Activated CD4-positive, alpha-beta memory T cell treated with anti-CD3 and anti-CD28 coated beads for 36 hours (primary cell): ENCODE data around the gene GADL1. TPM values are rescaled to one million over a fixed set of nuclear protein-coding genes. Genes with fewer than 3 reads are reported as not detected.

Experiments
- CTCF ChIA-PET: fragments of 350-600 bp; sonication (Branson Sonifier 250); formaldehyde crosslinking; loops from one replicate; lab custom pipeline; 2021; ENCODE audit warnings: antibody characterized with exemption, inconsistent platforms; lab: Charles Lee
- POLR2A ChIA-PET: fragments of 350-600 bp; sonication (Branson Sonifier 250); formaldehyde crosslinking; loops from one replicate; lab custom pipeline; 2021; ENCODE audit warnings: antibody characterized with exemption; lab: Charles Lee
- DNase-seq: peaks from one replicate; pipeline ENCODE4 v3.0.0-alpha.2; 2020
- H3K27ac Mint-ChIP-seq: one replicate; pipeline ENCODE4 v1.8.0; 2021; ENCODE audit warnings: mixed read lengths
- H3K27me3 Mint-ChIP-seq: one replicate; pipeline ENCODE4 v1.8.0; 2021; ENCODE audit warnings: mixed read lengths
- H3K36me3 Mint-ChIP-seq: one replicate; pipeline ENCODE4 v1.8.0; 2021; ENCODE audit warnings: mixed read lengths
- H3K4me1 Mint-ChIP-seq: one replicate; pipeline ENCODE4 v1.8.0; 2021; ENCODE audit warnings: low read depth, mixed read lengths
- H3K4me3 Mint-ChIP-seq: one replicate; pipeline ENCODE4 v1.8.0; 2021; ENCODE audit warnings: mild to moderate bottlenecking, mixed read lengths
- H3K9me3 Mint-ChIP-seq: one replicate; pipeline ENCODE4 v1.8.0; 2021; ENCODE audit warnings: mixed read lengths
- intact Hi-C: fragments of 100-400 bp; cut with micrococcal nuclease; formaldehyde crosslinking; loops from one replicate; pipeline ENCODE4 v1.15.1; 2023
- total RNA-seq, 2 experiments: library from RNA; stranded (reverse); gene quantifications; one replicate each; pipeline ENCODE4 v1.2.3, GENCODE V29; 2021

Gene GADL1
- total RNA-seq, 2 experiments from 2014 or later, result not detected

GRCh38 chr3:30729936-30730335, 164.5 kb downstream of the GADL1 start:
- H3K4me1 Mint-ChIP-seq, result peaks cover 6% of the 10 kb centered on the region
- peaks cover 3% of the 10 kb centered on the region for H3K27me3 Mint-ChIP-seq
- CTCF ChIA-PET, result interaction anchor here (1.6 kb wide), 1 partner anchor 531 kb away, joined by 3 read pairs; no protein-coding TSS in a partner anchor
- H3K36me3 Mint-ChIP-seq, result no peaks in the 10 kb centered on the region
- POLR2A ChIA-PET, result no interaction called here
- intact Hi-C loops, result no loop called here
- no peak overlapping the region for H3K4me3 Mint-ChIP-seq
- DNase-seq, result no peak
- no peaks in the 10 kb centered on the region for H3K9me3 Mint-ChIP-seq
- no peak overlapping the region for H3K27ac Mint-ChIP-seq

- no peak for DNase-seq
- H3K4me3 Mint-ChIP-seq, result no peak overlapping the region
- CTCF ChIA-PET, result interaction anchor here (1.6 kb wide), 1 partner anchor 530 kb away, joined by 3 read pairs; no protein-coding TSS in a partner anchor
- H3K36me3 Mint-ChIP-seq, result no peaks in the 10 kb centered on the region
- POLR2A ChIA-PET, result no interaction called here
- H3K27me3 Mint-ChIP-seq, result no peaks in the 10 kb centered on the region
- no peaks in the 10 kb centered on the region for H3K9me3 Mint-ChIP-seq
- intact Hi-C loops, result no loop called here
- peaks cover 4% of the 10 kb centered on the region for H3K4me1 Mint-ChIP-seq
- no peak overlapping the region for H3K27ac Mint-ChIP-seq
These were observed 164.9 kb downstream of the GADL1 start for GRCh38 chr3:30729512-30729911.

GRCh38 chr3:30728143-30728542, 166.3 kb downstream of the GADL1 start:
- peaks cover 4% of the 10 kb centered on the region for H3K4me1 Mint-ChIP-seq
- H3K9me3 Mint-ChIP-seq, result no peaks in the 10 kb centered on the region
- no peak overlapping the region for H3K4me3 Mint-ChIP-seq
- ChIA-PET POLR2A (no interaction called here), CTCF (no interaction called here)
- intact Hi-C loops, result no loop called here
- no peak overlapping the region for H3K27ac Mint-ChIP-seq
- no peaks in the 10 kb centered on the region for H3K27me3 Mint-ChIP-seq
- no peak for DNase-seq
- H3K36me3 Mint-ChIP-seq, result no peaks in the 10 kb centered on the region

- H3K9me3 Mint-ChIP-seq, result no peaks in the 10 kb centered on the region
These were observed 169.6 kb downstream of the GADL1 start for GRCh38 chr3:30724863-30725262.

GRCh38 chr3:30723211-30723610, 171.2 kb downstream of the GADL1 start:
- Mint-ChIP-seq H3K4me1 (no peaks in the 10 kb centered on the region), H3K36me3 (no peaks in the 10 kb centered on the region), H3K27ac (no peak overlapping the region), H3K4me3 (no peak overlapping the region), H3K27me3 (peaks cover 4% of the 10 kb centered on the region), H3K9me3 (no peaks in the 10 kb centered on the region)
- ChIA-PET POLR2A (no interaction called here), CTCF (no interaction called here)
- intact Hi-C loops, result no loop called here
- DNase-seq, result no peak

More at GRCh38 chr3:30724863-30725262, 169.6 kb downstream of the GADL1 start:
- no peak overlapping the region for H3K27ac Mint-ChIP-seq
- no peaks in the 10 kb centered on the region for H3K36me3 Mint-ChIP-seq
- intact Hi-C loops, result no loop called here
- no peaks in the 10 kb centered on the region for H3K27me3 Mint-ChIP-seq
- no peak overlapping the region for H3K4me3 Mint-ChIP-seq
- ChIA-PET POLR2A (no interaction called here), CTCF (interaction anchor here (1.0 kb wide), 1 partner anchor 27 kb away, joined by 3 read pairs; no protein-coding TSS in a partner anchor)
- H3K4me1 Mint-ChIP-seq, result peaks cover 4% of the 10 kb centered on the region
- no peak for DNase-seq

GRCh38 chr3:30721314-30721634, 173.2 kb downstream of the GADL1 start:
- ChIA-PET CTCF (no interaction called here), POLR2A (no interaction called here)
- no peaks in the 10 kb centered on the region for H3K36me3 Mint-ChIP-seq
- H3K4me1 Mint-ChIP-seq, result no peaks in the 10 kb centered on the region
- no peak overlapping the region for H3K27ac Mint-ChIP-seq
- H3K9me3 Mint-ChIP-seq, result no peaks in the 10 kb centered on the region
- DNase-seq, result no peak
- peaks cover 4% of the 10 kb centered on the region for H3K27me3 Mint-ChIP-seq
- no peak overlapping the region for H3K4me3 Mint-ChIP-seq
- intact Hi-C loops, result no loop called here

- CTCF ChIA-PET, result no interaction called here
These were observed 173.7 kb downstream of the GADL1 start for GRCh38 chr3:30720586-30721313.

GRCh38 chr3:30719536-30719935, 174.9 kb downstream of the GADL1 start:
- Mint-ChIP-seq H3K36me3 (no peaks in the 10 kb centered on the region), H3K27ac (no peak overlapping the region), H3K9me3 (no peaks in the 10 kb centered on the region), H3K4me3 (no peak overlapping the region), H3K4me1 (no peaks in the 10 kb centered on the region), H3K27me3 (peaks cover 4% of the 10 kb centered on the region)
- intact Hi-C loops, result no loop called here
- ChIA-PET POLR2A (no interaction called here), CTCF (interaction anchor here (1.7 kb wide), 1 partner anchor 27 kb away, joined by 4 read pairs; no protein-coding TSS in a partner anchor)
- no peak for DNase-seq

More at GRCh38 chr3:30720586-30721313, 173.7 kb downstream of the GADL1 start:
- H3K27ac Mint-ChIP-seq, result no peak overlapping the region
- no peaks in the 10 kb centered on the region for H3K9me3 Mint-ChIP-seq
- POLR2A ChIA-PET, result no interaction called here
- no peak for DNase-seq
- H3K27me3 Mint-ChIP-seq, result peaks cover 4% of the 10 kb centered on the region
- H3K36me3 Mint-ChIP-seq, result no peaks in the 10 kb centered on the region
- no peak overlapping the region for H3K4me3 Mint-ChIP-seq
- no peaks in the 10 kb centered on the region for H3K4me1 Mint-ChIP-seq
- intact Hi-C loops, result no loop called here

- H3K4me1 Mint-ChIP-seq, result no peaks in the 10 kb centered on the region
- DNase-seq, result no peak
- intact Hi-C loops, result no loop called here
- no peaks in the 10 kb centered on the region for H3K36me3 Mint-ChIP-seq
- POLR2A ChIA-PET, result no interaction called here
- no peak overlapping the region for H3K4me3 Mint-ChIP-seq
- no peaks in the 10 kb centered on the region for H3K9me3 Mint-ChIP-seq
- CTCF ChIA-PET, result no interaction called here
- no peaks in the 10 kb centered on the region for H3K27me3 Mint-ChIP-seq
- no peak overlapping the region for H3K27ac Mint-ChIP-seq
These were observed 180.5 kb downstream of the GADL1 start for GRCh38 chr3:30713885-30714503.

- CTCF ChIA-PET, result no interaction called here
- POLR2A ChIA-PET, result no interaction called here
- no peaks in the 10 kb centered on the region for H3K27me3 Mint-ChIP-seq
- H3K9me3 Mint-ChIP-seq, result no peaks in the 10 kb centered on the region
- peaks cover 4% of the 10 kb centered on the region for H3K4me1 Mint-ChIP-seq
- no peak for DNase-seq
- intact Hi-C loops, result no loop called here
- no peak overlapping the region for H3K27ac Mint-ChIP-seq
- H3K4me3 Mint-ChIP-seq, result no peak overlapping the region
- no peaks in the 10 kb centered on the region for H3K36me3 Mint-ChIP-seq
These were observed 181.5 kb downstream of the GADL1 start for GRCh38 chr3:30712991-30713390.

GRCh38 chr3:30711867-30712266, 182.6 kb downstream of the GADL1 start:
- POLR2A ChIA-PET, result no interaction called here
- CTCF ChIA-PET, result interaction anchor here (0.7 kb wide), 1 partner anchor 19 kb away, joined by 3 read pairs; no protein-coding TSS in a partner anchor
- peaks cover 1% of the 10 kb centered on the region for H3K36me3 Mint-ChIP-seq
- H3K4me3 Mint-ChIP-seq, result no peak overlapping the region
- H3K27ac Mint-ChIP-seq, result no peak overlapping the region
- no peak for DNase-seq
- peaks cover 3% of the 10 kb centered on the region for H3K9me3 Mint-ChIP-seq
- intact Hi-C loops, result no loop called here
- no peaks in the 10 kb centered on the region for H3K27me3 Mint-ChIP-seq
- peaks cover 4% of the 10 kb centered on the region for H3K4me1 Mint-ChIP-seq

- DNase-seq, result no peak
- Mint-ChIP-seq H3K4me3 (no peak overlapping the region), H3K9me3 (peaks cover 7% of the 10 kb centered on the region), H3K27ac (no peak overlapping the region), H3K27me3 (no peaks in the 10 kb centered on the region), H3K36me3 (peaks cover 1% of the 10 kb centered on the region), H3K4me1 (peaks cover 4% of the 10 kb centered on the region)
- CTCF ChIA-PET, result no interaction called here
- intact Hi-C loops, result no loop called here
- POLR2A ChIA-PET, result no interaction called here
These were observed 183.3 kb downstream of the GADL1 start for GRCh38 chr3:30711151-30711550.
